Naive thymus-derived CD4-positive, alpha-beta T cell (primary cell): ENCODE results near the gene NTF3. TPM values are rescaled to one million over a fixed set of nuclear protein-coding genes. Genes with fewer than 3 reads are reported as not detected.

ENCODE experiments used
- ATAC-seq: fragments of 150-1000 bp; cut with Tn5 transposase; 2 replicates; pipeline ENCODE4 v1.10.0; 2021; ENCODE audit warnings: mild to moderate bottlenecking, moderate library complexity
- CTCF ChIA-PET: fragments of 350-600 bp; sonication (Branson Sonifier 250); formaldehyde crosslinking; loops from one replicate; lab custom pipeline; 2021; ENCODE audit warnings: antibody characterized with exemption; lab: Charles Lee
- POLR2A ChIA-PET: fragments of 350-600 bp; sonication (Branson Sonifier 250); formaldehyde crosslinking; loops from one replicate; lab custom pipeline; 2021; ENCODE audit warnings: antibody characterized with exemption, inconsistent platforms; lab: Charles Lee
- DNase-seq, 9 donors: peaks; one replicate each; pipeline versions ENCODE4 v3.0.0 to v3.0.0-alpha.2; 2020 to 2022; ENCODE audit warnings: mixed read lengths in 1 of 9
- H3K27ac ChIP-seq: one replicate; pipeline ENCODE4 v1.7.0; 2013; ENCODE audit warnings: mild to moderate bottlenecking, low read depth, low read length, moderate library complexity
- H3K27me3 ChIP-seq, 2 donors: one replicate each; pipeline ENCODE4 v1.7.0; 2013; ENCODE audit warnings: low read length in 2 of 2, mild to moderate bottlenecking in 2 of 2, moderate library complexity in 2 of 2; ENCODE audit not compliant: control insufficient read depth in 2 of 2, insufficient read depth in 2 of 2
- H3K36me3 ChIP-seq, 3 experiments: 1 replicate in 2 of 3; 2 replicates in 1 of 3; pipeline ENCODE4 v1.7.0; 2013; ENCODE audit warnings: low read length in 3 of 3, mild to moderate bottlenecking in 3 of 3, moderate library complexity in 1 of 3; ENCODE audit not compliant: insufficient read depth in 3 of 3, control insufficient read depth in 2 of 3
- H3K4me1 ChIP-seq, 2 donors: one replicate each; pipeline ENCODE4 v1.7.0; 2013; ENCODE audit warnings: low read length in 2 of 2, mild to moderate bottlenecking in 2 of 2, moderate library complexity in 1 of 2; ENCODE audit not compliant: control insufficient read depth in 2 of 2, insufficient read depth in 2 of 2
- H3K4me3 ChIP-seq: 2 replicates; pipeline ENCODE4 v1.7.0; 2013; ENCODE audit warnings: mild to moderate bottlenecking, low read length
- H3K9me3 ChIP-seq, 3 experiments: 1 replicate in 2 of 3; 2 replicates in 1 of 3; pipeline ENCODE4 v1.7.0; 2013; ENCODE audit warnings: low read length in 3 of 3; ENCODE audit not compliant: control insufficient read depth in 2 of 3
- H3K27ac Mint-ChIP-seq, 9 donors: one replicate each; pipeline ENCODE4 v1.8.0; 2020 to 2022; ENCODE audit warnings: mixed read lengths in 9 of 9, mild to moderate bottlenecking in 8 of 9, moderate library complexity in 5 of 9, inconsistent platforms in 2 of 9
- H3K27me3 Mint-ChIP-seq, 5 donors: one replicate each; pipeline ENCODE4 v1.8.0; 2021 to 2022; ENCODE audit warnings: mixed read lengths in 5 of 5, mild to moderate bottlenecking in 1 of 5
- H3K36me3 Mint-ChIP-seq, 5 donors: one replicate each; pipeline ENCODE4 v1.8.0; 2020 to 2022; ENCODE audit warnings: mixed read lengths in 5 of 5, mild to moderate bottlenecking in 3 of 5, inconsistent platforms in 1 of 5
- H3K4me1 Mint-ChIP-seq, 7 donors: one replicate each; pipeline ENCODE4 v1.8.0; 2020 to 2022; ENCODE audit warnings: mixed read lengths in 7 of 7, mild to moderate bottlenecking in 3 of 7, inconsistent platforms in 1 of 7
- H3K4me3 Mint-ChIP-seq, 10 donors: one replicate each; pipeline ENCODE4 v1.8.0; 2020 to 2022; ENCODE audit warnings: mild to moderate bottlenecking in 10 of 10, mixed read lengths in 10 of 10, moderate library complexity in 6 of 10, inconsistent platforms in 2 of 10
- H3K9me3 Mint-ChIP-seq, 11 donors: one replicate each; pipeline ENCODE4 v1.8.0; 2020 to 2022; ENCODE audit warnings: mixed read lengths in 11 of 11, mild to moderate bottlenecking in 4 of 11, inconsistent platforms in 1 of 11, moderate library complexity in 1 of 11
- intact Hi-C, 2 donors: fragments of 100-400 bp; cut with micrococcal nuclease; formaldehyde crosslinking; loops; one replicate each; pipeline ENCODE4 v1.15.1; 2023
- polyA plus RNA-seq, 2 donors: library from polyadenylated mRNA; unstranded; fragments of 300-500 nt; fragmentation: Illumina TruSeq; gene quantifications; one replicate each; pipeline ENCODE4 v1.2.3, GENCODE V29; 2021
- total RNA-seq, 6 experiments: library from RNA in 5 of 6; stranded (reverse) in 5 of 6; gene quantifications; 1 replicate in 5 of 6; 2 replicates in 1 of 6; pipeline ENCODE4 v1.2.3 and lab custom pipeline; 2021 to 2026

Gene NTF3
- total RNA-seq = not detected
- not detected for polyA plus RNA-seq
- not detected for total RNA-seq (lab: John Stamatoyannopoulos, UW)

DNA sequence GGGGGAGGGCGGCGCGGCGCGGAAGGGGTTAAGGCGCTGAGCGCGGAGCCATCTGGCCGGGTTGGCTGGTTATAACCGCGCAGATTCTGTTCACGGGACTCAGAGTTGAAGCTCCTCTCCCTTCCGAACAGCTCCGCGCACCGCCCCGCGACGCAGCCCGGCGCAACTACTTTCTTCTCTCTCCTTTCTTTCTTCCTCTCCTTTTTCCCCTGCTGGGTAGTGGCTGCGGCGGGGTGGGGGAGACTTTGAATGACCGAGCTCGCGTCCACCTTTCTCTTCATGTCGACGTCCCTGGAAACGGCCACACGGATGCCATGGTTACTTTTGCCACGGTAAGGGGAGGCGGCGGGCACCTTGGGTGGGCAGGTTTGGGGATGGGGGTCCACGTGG lies at the start of gene NTF3:
NTF3 (plus strand) TSS at position 98 of the 390 bp plus-strand sequence; CDS start at position 315, 217 bp downstream.
- DNase-seq = no peak
- Mint-ChIP-seq H3K4me3 (peak within 1 kb of the TSS; percentile 39 to 87 (median 74)), H3K9me3 (peaks cover 0 to 4% (median 0%) of the 10 kb centered on the region in 11 donors), H3K27ac (peak within 1 kb of the TSS in 1 of 9 donors; percentile 50), H3K36me3 (peaks cover 0 to 1% (median 0%) of the 10 kb centered on the region in 5 donors), H3K4me1 (peaks cover 3 to 23% (median 13%) of the 10 kb centered on the region in 7 donors), H3K27me3 (peaks cover 41 to 59% (median 46%) of the 10 kb centered on the region in 5 donors)
- Histone ChIP-seq H3K4me3 (no peak within 1 kb of the TSS), H3K4me1 (no peaks in the 10 kb centered on the region), H3K27ac (no peak within 1 kb of the TSS), H3K9me3 (no peaks in the 10 kb centered on the region), H3K36me3 (no peaks in the 10 kb centered on the region), H3K27me3 (no peaks in the 10 kb centered on the region)
- intact Hi-C loops = no loop called here
- CTCF ChIA-PET = no interaction called here
- POLR2A ChIA-PET = no interaction called here
- ATAC-seq = no peak

DNA sequence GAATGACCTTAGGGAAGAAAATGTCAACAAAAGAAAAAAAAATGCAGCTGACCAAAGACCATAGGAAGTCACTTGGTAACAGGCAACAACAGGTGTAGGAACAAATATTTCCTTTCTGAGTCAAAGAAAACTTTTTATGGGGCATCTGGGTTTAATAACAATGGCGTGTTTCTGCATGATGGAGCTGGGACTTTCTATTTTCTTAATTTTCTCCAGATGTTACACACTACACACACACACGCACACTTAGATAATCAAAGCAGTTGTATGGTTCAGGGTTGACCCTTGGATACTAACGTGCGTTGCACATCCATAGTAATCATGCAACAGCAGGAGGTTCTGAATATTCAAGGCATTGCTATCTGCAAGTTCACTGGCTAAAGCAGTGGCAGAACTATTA lies 47.9 kb upstream of the NTF3 start:
- intact Hi-C loops = no loop called here
- no peaks in the 10 kb centered on the region for H3K36me3 Mint-ChIP-seq
- peaks cover 0 to 4% (median 0%) of the 10 kb centered on the region in 11 donors for H3K9me3 Mint-ChIP-seq
- H3K4me1 Mint-ChIP-seq = no peaks in the 10 kb centered on the region
- peaks cover 0 to 3% (median 0%) of the 10 kb centered on the region in 5 donors for H3K27me3 Mint-ChIP-seq
- H3K4me3 Mint-ChIP-seq = no peak overlapping the region
- H3K9me3 ChIP-seq = no peaks in the 10 kb centered on the region
- no peaks in the 10 kb centered on the region for H3K27me3 ChIP-seq
- H3K36me3 ChIP-seq = no peaks in the 10 kb centered on the region
- POLR2A ChIA-PET = no interaction called here
- no peak overlapping the region for H3K27ac Mint-ChIP-seq
- no peak overlapping the region for H3K27ac ChIP-seq
- H3K4me3 ChIP-seq = no peak overlapping the region
- ATAC-seq = no peak
- DNase-seq = no peak
- no peaks in the 10 kb centered on the region for H3K4me1 ChIP-seq
- CTCF ChIA-PET = no interaction called here

DNA sequence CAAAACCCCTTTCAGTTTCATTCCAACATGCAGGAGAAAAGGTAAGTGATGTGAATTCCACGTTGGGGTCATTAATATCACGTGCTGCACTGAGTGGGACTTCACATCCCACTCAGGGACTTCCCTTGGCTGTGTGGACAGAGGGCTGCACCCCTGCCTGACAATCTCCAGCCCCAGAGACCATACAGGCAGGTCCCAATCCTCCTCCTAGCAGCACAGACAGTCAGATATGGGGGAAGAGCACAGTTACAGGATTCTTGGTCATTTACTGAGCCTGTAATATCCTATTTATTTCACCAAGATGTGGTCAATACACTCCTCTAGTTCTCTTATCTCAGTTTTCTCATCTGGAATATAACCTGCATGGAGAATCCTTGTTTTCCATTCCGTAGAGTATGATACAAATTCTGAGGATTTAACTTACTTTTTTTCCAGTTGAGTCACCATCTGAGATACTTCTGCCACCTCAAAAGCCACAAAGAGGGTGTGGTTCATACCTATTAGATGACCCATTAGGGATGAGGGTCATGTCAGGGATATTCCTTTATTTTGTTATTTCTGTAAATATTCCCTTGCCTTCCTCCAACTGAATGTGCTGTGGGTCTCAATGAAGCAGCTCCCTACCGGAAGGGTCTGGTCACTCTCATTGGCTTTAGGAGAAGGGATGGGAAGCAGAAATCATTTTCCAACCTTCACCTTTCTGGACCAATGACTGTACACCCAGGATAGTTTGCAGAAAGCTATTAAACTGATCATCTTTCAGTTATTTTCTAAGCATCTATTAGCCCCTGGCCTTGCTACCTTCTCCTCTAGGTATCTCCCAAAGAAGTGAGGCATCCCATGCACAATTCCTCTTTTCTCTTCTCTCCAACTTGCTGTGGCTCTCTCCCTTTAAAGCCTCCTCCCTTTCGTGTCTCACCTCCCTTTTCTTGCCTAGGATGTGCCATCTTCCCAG lies 43.0 kb upstream of the NTF3 start:
- no peak for ATAC-seq
- no peak for DNase-seq
- no peaks in the 10 kb centered on the region for H3K9me3 ChIP-seq
- CTCF ChIA-PET = no interaction called here
- no peak overlapping the region for H3K27ac ChIP-seq
- no peak overlapping the region for H3K4me3 ChIP-seq
- Mint-ChIP-seq H3K36me3 (no peaks in the 10 kb centered on the region), H3K4me1 (no peaks in the 10 kb centered on the region), H3K4me3 (no peak overlapping the region), H3K9me3 (peaks cover 0 to 4% (median 0%) of the 10 kb centered on the region in 11 donors), H3K27me3 (peaks cover 3 to 6% (median 5%) of the 10 kb centered on the region in 5 donors), H3K27ac (no peak overlapping the region)
- intact Hi-C loops = no loop called here
- H3K27me3 ChIP-seq = no peaks in the 10 kb centered on the region
- H3K4me1 ChIP-seq = no peaks in the 10 kb centered on the region
- POLR2A ChIA-PET = no interaction called here
- H3K36me3 ChIP-seq = no peaks in the 10 kb centered on the region

DNA sequence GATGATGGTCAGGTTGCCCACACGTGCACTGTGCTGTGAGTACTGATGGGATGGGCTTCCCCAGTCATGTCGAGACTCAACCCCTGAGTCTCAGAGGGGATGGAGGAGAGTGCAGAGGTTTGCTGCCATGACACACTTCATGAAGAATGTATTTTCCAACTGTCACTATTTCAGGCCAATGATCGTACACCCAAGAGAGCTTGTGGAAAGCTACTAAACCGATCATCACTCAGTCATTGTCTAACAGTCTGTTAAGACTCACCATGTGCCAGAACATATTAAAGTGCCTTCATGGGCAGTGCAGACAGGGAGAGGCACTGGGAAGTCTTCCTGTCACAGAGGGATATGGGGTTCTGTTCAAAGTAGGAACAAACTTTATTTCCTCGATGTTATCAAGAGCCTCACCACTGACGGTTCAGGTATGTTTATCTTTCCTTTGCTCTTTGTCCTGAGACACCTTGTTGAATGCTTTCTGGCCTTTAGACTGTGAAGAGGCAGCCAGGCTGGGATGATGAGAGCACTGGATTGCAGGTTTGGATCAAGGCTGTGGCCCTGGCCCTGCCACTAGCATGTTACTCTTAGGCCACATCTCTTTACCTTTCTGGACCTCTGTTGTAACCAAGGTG lies 41.6 kb upstream of the NTF3 start:
- no peak overlapping the region for H3K27ac Mint-ChIP-seq
- no peak overlapping the region for H3K4me3 Mint-ChIP-seq
- Histone ChIP-seq H3K4me3 (no peak overlapping the region), H3K27ac (no peak overlapping the region), H3K4me1 (no peaks in the 10 kb centered on the region), H3K9me3 (no peaks in the 10 kb centered on the region), H3K27me3 (no peaks in the 10 kb centered on the region), H3K36me3 (no peaks in the 10 kb centered on the region)
- DNase-seq = no peak
- ChIA-PET POLR2A (no interaction called here), CTCF (no interaction called here)
- ATAC-seq = no peak
- intact Hi-C loops = no loop called here
- no peaks in the 10 kb centered on the region for H3K4me1 Mint-ChIP-seq
- H3K36me3 Mint-ChIP-seq = no peaks in the 10 kb centered on the region
- H3K27me3 Mint-ChIP-seq = peaks cover 3 to 12% (median 5%) of the 10 kb centered on the region in 5 donors
- H3K9me3 Mint-ChIP-seq = peaks cover 0 to 6% (median 0%) of the 10 kb centered on the region in 11 donors

DNA sequence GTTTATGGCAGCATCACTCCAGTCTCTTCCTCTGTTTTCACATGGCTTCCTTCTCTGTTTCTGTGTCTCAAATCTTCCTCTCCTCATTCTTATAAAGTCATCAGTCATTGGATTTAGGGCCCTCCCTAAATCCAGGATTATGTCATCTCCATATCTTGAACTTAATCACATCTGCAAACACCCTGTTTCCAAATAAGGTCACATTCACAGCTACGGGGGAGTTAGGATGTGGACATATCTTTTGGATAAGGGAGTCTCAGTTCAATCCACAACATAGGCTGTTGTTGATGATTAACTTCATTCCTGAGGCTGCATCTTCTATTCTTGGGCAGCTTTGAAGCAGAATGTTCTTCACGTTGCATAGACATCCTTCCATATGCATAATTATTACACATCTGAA lies 40.3 kb upstream of the NTF3 start:
- Mint-ChIP-seq H3K27me3 (peaks cover 5 to 15% (median 8%) of the 10 kb centered on the region in 5 donors), H3K27ac (no peak overlapping the region), H3K4me3 (no peak overlapping the region), H3K36me3 (no peaks in the 10 kb centered on the region), H3K9me3 (peaks cover 0 to 5% (median 0%) of the 10 kb centered on the region in 11 donors), H3K4me1 (no peaks in the 10 kb centered on the region)
- ChIA-PET POLR2A (no interaction called here), CTCF (no interaction called here)
- Histone ChIP-seq H3K4me3 (no peak overlapping the region), H3K9me3 (no peaks in the 10 kb centered on the region), H3K36me3 (no peaks in the 10 kb centered on the region), H3K27ac (no peak overlapping the region), H3K27me3 (no peaks in the 10 kb centered on the region), H3K4me1 (no peaks in the 10 kb centered on the region)
- intact Hi-C loops = no loop called here
- ATAC-seq (no peak), DNase-seq (no peak)

DNA sequence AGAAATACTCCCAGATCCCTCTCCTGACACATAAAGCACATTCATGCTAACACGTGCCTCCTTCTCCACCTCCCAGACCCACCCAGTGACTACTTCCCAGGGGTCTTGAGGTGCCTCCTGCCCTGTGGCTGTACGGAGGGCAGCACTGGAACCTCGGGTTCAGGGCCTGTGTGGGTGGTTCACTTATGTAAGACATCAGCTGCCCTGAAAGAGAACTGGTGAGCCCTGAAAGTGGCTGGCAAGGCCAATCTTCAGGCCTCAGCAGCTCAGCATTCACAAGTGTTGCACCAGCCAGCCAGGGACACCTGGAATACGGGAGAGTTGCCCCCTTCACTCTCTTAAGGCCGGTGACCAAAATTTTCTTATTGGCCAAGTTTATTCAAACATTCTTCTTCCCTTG lies 38.9 kb upstream of the NTF3 start:
- intact Hi-C loops = no loop called here
- no peaks in the 10 kb centered on the region for H3K36me3 ChIP-seq
- no peak overlapping the region for H3K27ac Mint-ChIP-seq
- peaks cover 0 to 5% (median 0%) of the 10 kb centered on the region in 11 donors for H3K9me3 Mint-ChIP-seq
- no peaks in the 10 kb centered on the region for H3K36me3 Mint-ChIP-seq
- ChIA-PET CTCF (no interaction called here), POLR2A (no interaction called here)
- no peaks in the 10 kb centered on the region for H3K27me3 ChIP-seq
- no peak for DNase-seq
- H3K4me3 ChIP-seq = no peak overlapping the region
- no peaks in the 10 kb centered on the region for H3K4me1 Mint-ChIP-seq
- H3K27me3 Mint-ChIP-seq = peaks cover 5 to 21% (median 10%) of the 10 kb centered on the region in 5 donors
- H3K4me3 Mint-ChIP-seq = no peak overlapping the region
- no peak overlapping the region for H3K27ac ChIP-seq
- H3K4me1 ChIP-seq = no peaks in the 10 kb centered on the region
- ATAC-seq = no peak
- H3K9me3 ChIP-seq = no peaks in the 10 kb centered on the region
